GM19025 (cell line): ENCODE measurements around the gene RNF225.

ENCODE experiments used
- ATAC-seq: cut with Tn5 transposase; IDR thresholded peaks from one replicate; pipeline ENCODE4 v1.9.1; 2021; ENCODE audit warnings: mild to moderate bottlenecking, low read depth, moderate library complexity; ENCODE audit not compliant: unreplicated experiment

The RNF225 gene

DNA sequence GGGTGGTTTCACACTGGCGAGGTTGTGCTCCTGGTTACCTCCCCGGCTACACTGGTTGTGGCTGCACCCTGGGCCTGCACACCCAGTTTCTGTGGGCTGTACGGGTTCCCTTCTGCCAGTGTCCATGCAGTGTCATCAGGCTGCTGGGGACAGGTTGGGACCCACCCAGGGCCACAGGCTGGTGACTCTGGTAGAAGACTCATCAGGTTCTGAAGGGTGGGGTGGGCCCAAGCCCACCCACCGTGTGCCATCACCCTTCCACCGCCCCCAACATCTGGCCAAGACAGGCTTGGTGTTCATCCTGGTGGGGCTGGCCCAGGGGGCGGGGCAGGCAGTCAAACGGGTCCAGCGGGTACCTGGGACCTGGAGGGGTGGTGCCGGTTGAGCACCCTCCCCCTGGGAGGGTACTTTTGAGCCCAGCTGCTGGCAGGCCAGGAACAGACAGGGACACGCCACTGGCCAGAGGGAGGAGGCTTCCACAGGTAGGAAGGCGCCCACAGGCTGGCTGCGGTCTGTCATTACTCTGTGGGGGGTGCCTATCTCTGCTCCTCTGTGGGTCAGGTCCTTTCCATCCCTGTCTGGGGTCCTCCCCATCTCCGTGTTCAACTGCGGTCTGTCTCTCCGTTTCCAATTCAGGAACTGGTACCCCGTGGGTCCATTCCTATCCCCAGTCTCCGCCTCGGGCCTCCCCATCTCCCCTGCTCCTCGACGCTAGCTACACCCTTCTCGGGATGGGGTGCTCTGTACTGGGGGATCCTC is at the start of gene RNF225:
Gene RNF225, plus strand, starts transcription at position 437 of the 759 bp plus-strand sequence. CDS start 434 bp downstream, outside the sequence.
- no peak for ATAC-seq

- peak; percentile 90 for ATAC-seq
Observed at GRCh38 chr19:58346961-58347929, 48.2 kb upstream of the RNF225 start.

DNA sequence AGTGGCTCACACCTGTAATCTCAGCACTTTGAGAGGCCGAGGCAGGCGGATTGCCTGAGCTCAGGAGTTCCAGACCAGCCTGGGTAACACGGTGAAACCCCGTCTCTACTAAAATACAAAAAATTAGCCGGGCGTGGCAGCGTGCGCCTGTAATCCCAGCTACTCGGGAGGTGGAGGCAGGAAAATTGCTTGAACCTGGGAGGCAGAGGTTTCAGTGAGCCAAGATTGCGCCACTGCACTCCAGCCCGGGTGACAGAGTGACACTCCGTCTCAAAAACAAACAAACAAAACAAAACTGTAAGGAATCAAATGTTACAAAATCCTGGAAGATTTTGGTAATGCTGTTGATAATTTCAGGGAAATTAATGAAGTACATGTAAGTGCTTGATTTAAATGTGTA is 47.4 kb upstream of the RNF225 start:
- ATAC-seq = peak; percentile 4

- ATAC-seq = no peak
Observed at GRCh38 chr19:58349590-58349989, 45.9 kb upstream of the RNF225 start.

DNA sequence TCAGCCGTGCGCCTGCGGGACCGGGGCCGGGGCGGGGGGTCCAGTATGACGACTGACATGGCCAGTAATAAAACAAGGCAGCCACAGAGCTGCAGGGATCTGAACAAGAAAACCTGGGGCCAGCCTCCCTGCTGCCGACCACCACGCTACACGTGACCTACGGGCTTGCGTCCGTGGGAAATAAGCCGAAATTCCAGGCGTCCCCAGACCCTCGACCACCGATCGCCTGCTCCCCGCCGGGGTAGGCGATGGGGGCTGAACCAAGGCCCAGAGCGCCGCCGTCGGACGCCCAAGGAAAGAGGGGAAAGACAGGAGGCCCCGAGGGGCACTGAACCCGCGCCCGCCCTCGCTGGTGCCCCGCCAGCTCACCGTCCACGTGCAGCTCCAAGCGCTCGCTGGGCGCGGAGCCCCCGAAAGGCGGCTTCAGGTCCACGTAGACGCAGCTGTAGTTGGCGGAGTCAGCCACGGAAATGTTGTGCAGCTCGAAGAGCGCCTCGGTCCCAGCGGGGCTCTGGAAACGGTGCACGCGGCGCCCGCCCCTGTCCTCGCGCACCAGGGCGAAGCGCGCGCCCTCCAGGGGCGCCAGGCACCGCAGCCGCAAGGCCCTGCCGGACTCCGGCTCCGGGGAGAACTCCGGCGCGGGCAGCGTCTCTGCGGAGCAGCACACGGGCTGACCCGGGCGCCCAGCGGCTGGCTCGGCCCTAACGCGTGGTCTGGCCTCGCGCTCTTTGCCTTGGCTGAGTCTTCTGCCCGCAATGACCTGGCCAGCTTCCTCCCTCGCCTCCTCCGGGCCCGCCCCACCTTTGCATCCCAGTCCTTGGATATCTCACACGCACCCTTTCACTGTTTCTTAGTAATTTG is 45.2 kb upstream of the RNF225 start:
- ATAC-seq = no peak

GRCh38 chr19:58350871-58351557 is 44.4 kb upstream of the RNF225 start:
- ATAC-seq = no peak

DNA sequence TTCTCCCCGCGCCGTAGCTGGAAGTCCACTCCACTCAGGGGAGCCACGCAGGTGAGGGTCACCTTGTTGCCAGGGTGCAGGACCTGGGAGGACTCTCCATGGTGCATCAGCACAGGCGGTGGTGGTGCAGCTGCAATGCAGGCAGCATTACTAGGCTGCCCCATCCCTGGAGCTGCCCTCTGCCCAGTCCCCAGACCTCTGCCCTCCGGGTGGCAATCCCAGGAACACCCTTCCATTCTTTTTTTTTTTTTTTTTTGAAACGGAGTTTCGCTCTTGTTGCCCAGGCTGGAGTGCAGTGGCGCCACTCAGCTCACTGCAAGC is 43.9 kb upstream of the RNF225 start:
- ATAC-seq = no peak

GRCh38 chr19:58351990-58352755 is 43.3 kb upstream of the RNF225 start:
- no peak for ATAC-seq

DNA sequence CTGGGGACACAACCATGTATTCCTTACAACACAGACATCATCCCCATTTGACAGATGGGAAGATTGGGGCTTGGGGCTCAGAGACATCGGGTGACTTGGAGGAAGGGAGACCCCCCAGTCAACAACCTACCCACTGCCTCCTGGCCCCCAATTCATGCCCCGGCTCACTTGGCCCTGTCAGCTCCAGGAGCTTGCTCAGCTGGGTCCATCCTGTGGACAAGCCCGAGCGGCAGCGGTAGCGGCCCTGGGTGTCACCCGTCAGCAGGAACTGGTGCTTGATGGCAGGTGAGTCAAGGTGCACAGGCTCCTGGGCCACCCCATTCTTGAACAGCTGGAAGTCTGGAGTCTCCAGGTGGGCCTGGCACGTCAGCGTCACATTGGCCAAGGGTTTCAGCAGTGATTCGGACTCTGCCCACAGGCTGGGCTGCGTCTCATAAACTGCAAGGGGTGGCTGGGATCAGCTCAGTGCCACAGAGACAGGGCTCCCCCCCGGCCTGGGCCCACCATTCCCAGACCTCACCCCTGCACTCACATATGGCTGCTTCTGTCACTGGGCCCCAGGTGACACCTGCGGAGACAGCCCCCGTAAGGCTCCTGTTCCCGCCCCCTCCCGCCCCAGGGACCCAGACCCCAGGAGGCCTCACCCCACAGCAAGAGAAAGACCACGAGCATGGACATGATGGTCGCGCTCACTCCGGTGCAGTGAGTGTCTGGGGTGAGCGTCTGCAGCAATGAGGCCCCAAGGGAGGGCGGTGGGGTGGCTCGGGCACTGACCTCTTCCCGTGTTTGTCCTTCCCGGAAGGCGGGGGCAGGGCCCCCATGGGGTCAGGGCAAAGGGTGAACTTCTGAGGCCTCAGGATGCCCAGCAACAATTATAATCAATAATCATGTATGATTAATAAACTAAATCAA is 42.4 kb upstream of the RNF225 start, which contains the start of gene A1BG:
Gene A1BG, minus strand, starts transcription at position 733 of the 912 bp plus-strand sequence. Its CDS starts 55 bp downstream, at position 678.
- no peak for ATAC-seq

DNA sequence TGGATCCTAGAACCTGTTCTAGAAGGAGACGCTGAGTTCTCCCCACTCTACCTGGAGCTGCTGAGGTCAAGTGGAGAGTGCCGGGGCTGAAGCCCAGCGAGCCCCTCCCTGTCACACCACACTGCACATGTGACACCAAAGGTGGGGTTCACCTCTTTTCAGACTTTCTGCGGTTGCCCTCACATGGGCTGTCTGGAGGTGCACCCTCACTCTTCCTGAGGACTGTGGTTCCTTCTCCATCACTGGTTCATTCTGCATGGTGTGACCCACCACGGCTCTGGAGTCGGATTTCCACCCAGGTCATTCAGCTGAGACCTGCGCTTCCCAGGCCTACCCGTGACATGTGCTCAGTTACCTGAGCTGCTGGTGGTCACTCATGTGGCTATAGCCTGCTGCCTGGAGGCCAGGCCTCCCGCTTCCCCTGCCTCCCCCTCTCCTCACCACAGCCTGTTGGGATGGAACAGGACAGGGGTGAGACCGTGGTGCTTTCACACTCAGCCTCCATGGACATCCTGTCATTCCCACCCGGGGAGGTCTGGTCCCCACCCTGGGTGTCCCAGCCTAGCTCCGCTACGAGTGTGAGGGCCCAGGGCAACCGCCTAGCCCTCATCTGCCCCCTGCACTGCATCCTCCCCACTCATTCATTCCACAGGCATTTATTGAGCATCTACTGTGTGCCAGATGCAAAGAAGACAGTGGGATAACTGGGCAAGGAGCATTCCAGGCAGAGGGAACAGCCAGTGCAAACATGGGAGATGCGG is 41.6 kb upstream of the RNF225 start:
- ATAC-seq = no peak

- ATAC-seq = no peak
Observed at GRCh38 chr19:58354478-58355030, 40.9 kb upstream of the RNF225 start.

DNA sequence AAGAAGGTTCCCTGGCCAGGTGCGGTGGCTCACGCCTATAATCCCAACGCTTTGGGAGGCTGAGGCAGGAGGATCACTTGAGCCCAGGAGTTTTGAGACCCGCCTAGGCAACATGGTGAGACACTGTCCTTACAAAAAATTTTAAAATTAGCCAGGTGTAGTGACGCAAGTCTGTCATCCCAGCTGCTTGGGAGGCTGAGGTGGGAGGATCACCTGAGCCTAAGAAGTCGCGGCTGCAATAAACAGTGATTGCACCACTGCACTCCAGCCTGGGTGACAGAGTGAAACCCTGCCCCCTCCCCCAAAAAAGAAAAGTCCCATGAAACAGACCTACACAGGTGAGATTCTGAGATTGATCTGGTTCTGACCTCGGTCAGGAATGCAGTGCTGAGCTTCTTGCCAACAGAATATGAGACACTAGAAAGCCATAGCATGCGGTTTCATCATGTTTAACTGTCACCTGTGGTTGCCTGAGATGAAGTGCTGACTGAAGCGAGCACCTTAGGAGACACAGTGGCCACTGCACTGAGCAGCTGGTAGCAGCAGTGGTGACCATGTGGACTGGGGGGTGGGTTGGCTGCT is 40.1 kb upstream of the RNF225 start:
- no peak for ATAC-seq

GRCh38 chr19:58355908-58356765 is 39.3 kb upstream of the RNF225 start:
- no peak for ATAC-seq

- ATAC-seq = no peak
Observed at GRCh38 chr19:58356766-58357480, 38.5 kb upstream of the RNF225 start.

- ATAC-seq = no peak
Observed at GRCh38 chr19:58357481-58358145, 37.8 kb upstream of the RNF225 start.
